ENCODE data around the gene B3GNT3.

GRCh38 chr19:17755977-17756670 lies 38.8 kb upstream of the B3GNT3 start:
- TF ChIP-seq EZH2 (IDR thresholded peaks at IDR 0.05; ENCODE audit: low read length, missing control alignments): no peak
- TF ChIP-seq CTCF (conservative IDR thresholded peaks at IDR 0.05 in 1 of 2, IDR thresholded peaks at IDR 0.05 in 1 of 2; ENCODE audit: low read depth in 1 of 2, low read length in 2 of 2): no peak

Data from fibroblast of lung (primary cell).